CD4-positive, alpha-beta memory T cell (primary cell): ENCODE data around the gene OR2AG2. TPM values are rescaled to one million over a fixed set of nuclear protein-coding genes. Genes with fewer than 3 reads are reported as not detected.
A peak's percentile ranks its signal among the peaks of the same experiment; 100 is the strongest.

Experiments used
- CTCF ChIA-PET: fragments of 350-600 bp; sonication (Branson Sonifier 250); formaldehyde crosslinking; loops from one replicate; lab custom pipeline; 2021; ENCODE audit warnings: inconsistent platforms; ENCODE audit not compliant: partially characterized antibody; lab: Charles Lee
- POLR2A ChIA-PET: fragments of 350-600 bp; sonication (Branson Sonifier 250); formaldehyde crosslinking; loops from one replicate; lab custom pipeline; 2021; ENCODE audit not compliant: partially characterized antibody; lab: Charles Lee
- DNase-seq, 5 donors: peaks; one replicate each; pipeline versions ENCODE4 v3.0.0 to v3.0.0-alpha.2; 2020 to 2022; ENCODE audit warnings: mixed read lengths in 1 of 5
- H3K27ac ChIP-seq: one replicate; pipeline ENCODE4 v1.7.0; 2013; ENCODE audit warnings: low read depth, low read length
- H3K27me3 ChIP-seq: 2 replicates; pipeline ENCODE4 v1.7.0; 2013; ENCODE audit warnings: mild to moderate bottlenecking, low read length, moderate library complexity; ENCODE audit not compliant: insufficient read depth
- H3K36me3 ChIP-seq: 2 replicates; pipeline ENCODE4 v1.7.0; 2013; ENCODE audit warnings: mild to moderate bottlenecking, low read length, moderate library complexity; ENCODE audit not compliant: insufficient read depth
- H3K4me1 ChIP-seq: 2 replicates; pipeline ENCODE4 v1.7.0; 2013; ENCODE audit warnings: mild to moderate bottlenecking, low read length, moderate library complexity; ENCODE audit not compliant: insufficient read depth
- H3K4me3 ChIP-seq, 2 donors: one replicate each; pipeline ENCODE4 v1.7.0; 2013; ENCODE audit warnings: low read length in 2 of 2, mild to moderate bottlenecking in 1 of 2
- H3K9me3 ChIP-seq, 2 donors: one replicate each; pipeline ENCODE4 v1.7.0; 2013; ENCODE audit warnings: low read length in 2 of 2, control low read depth in 1 of 2; ENCODE audit not compliant: control insufficient read depth in 1 of 2
- H3K27ac Mint-ChIP-seq, 7 donors: one replicate each; pipeline ENCODE4 v1.8.0; 2020 to 2021; ENCODE audit warnings: mixed read lengths in 7 of 7, mild to moderate bottlenecking in 6 of 7, inconsistent platforms in 3 of 7, moderate library complexity in 3 of 7
- H3K27me3 Mint-ChIP-seq, 2 donors: one replicate each; pipeline ENCODE4 v1.8.0; 2020 to 2021; ENCODE audit warnings: mixed read lengths in 2 of 2
- H3K36me3 Mint-ChIP-seq, 2 donors: one replicate each; pipeline ENCODE4 v1.8.0; 2020 to 2021; ENCODE audit warnings: mixed read lengths in 2 of 2, inconsistent platforms in 1 of 2, mild to moderate bottlenecking in 1 of 2
- H3K4me1 Mint-ChIP-seq, 4 donors: one replicate each; pipeline ENCODE4 v1.8.0; 2020 to 2021; ENCODE audit warnings: mixed read lengths in 4 of 4, mild to moderate bottlenecking in 1 of 4
- H3K4me3 Mint-ChIP-seq, 8 donors: one replicate each; pipeline ENCODE4 v1.8.0; 2020 to 2021; ENCODE audit warnings: mixed read lengths in 8 of 8, mild to moderate bottlenecking in 7 of 8, moderate library complexity in 6 of 8, inconsistent platforms in 3 of 8
- H3K9me3 Mint-ChIP-seq, 8 donors: one replicate each; pipeline ENCODE4 v1.8.0; 2020 to 2021; ENCODE audit warnings: mixed read lengths in 8 of 8, mild to moderate bottlenecking in 5 of 8, inconsistent platforms in 3 of 8, moderate library complexity in 1 of 8
- intact Hi-C: fragments of 100-400 bp; cut with micrococcal nuclease; formaldehyde crosslinking; loops from one replicate; pipeline ENCODE4 v1.15.1; 2023
- polyA plus RNA-seq, 2 donors: library from polyadenylated mRNA; unstranded; fragments of 300-500 nt; fragmentation: Illumina TruSeq; gene quantifications; one replicate each; pipeline ENCODE4 v1.2.3, GENCODE V29; 2021
- total RNA-seq, 2 experiments: library from RNA; stranded (reverse); gene quantifications; one replicate each; pipeline ENCODE4 v1.2.3, GENCODE V29; 2021

The OR2AG2 gene
- total and polyA plus RNA-seq, 4 experiments from 2014 or later = not detected

DNA sequence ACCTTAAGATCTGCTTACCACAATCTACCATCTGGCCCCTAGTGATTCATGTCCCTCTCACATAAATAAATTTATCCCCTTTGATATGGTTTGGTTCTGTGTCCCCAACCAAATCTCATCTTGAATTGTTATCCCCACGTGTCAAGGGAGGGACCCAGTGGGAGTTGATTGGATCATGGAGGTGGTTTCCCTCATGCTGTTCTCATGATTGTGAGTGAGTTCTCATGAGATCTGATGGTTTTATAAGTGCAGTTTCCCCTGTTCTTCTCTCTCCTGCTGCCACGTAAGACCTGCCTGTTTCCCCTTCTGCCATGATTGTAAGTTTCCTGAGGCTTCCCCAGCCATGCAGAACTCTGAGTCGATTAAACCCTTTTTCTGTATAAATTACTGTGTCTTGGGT, 37.2 kb downstream of the OR2AG2 start:
- H3K9me3 Mint-ChIP-seq = peaks cover 0 to 2% (median 0%) of the 10 kb centered on the region in 8 donors
- Histone ChIP-seq H3K27me3 (no peaks in the 10 kb centered on the region), H3K27ac (peak overlapping the region; percentile 48), H3K9me3 (no peaks in the 10 kb centered on the region), H3K36me3 (no peaks in the 10 kb centered on the region), H3K4me1 (peaks cover 74% of the 10 kb centered on the region), H3K4me3 (no peak overlapping the region)
- no peaks in the 10 kb centered on the region for H3K27me3 Mint-ChIP-seq
- ChIA-PET CTCF (interaction anchor here (1.1 to 18.3 kb wide), 4 partner anchors 14 to 21 kb away, joined by 3 to 730 read pairs (median 28); no protein-coding TSS in a partner anchor), POLR2A (interaction anchor here (0.9 to 5.8 kb wide), 4 partner anchors 8 to 16 kb away, joined by 3 to 82 read pairs (median 8); no protein-coding TSS in a partner anchor)
- H3K27ac Mint-ChIP-seq = peak overlapping the region; percentile 74 to 88 (median 78)
- peak overlapping the region in 7 of 8 donors; percentile 17 to 77 (median 69) for H3K4me3 Mint-ChIP-seq
- H3K36me3 Mint-ChIP-seq = peaks cover 28 to 59% of the 10 kb centered on the region in 2 donors
- peaks cover 63 to 91% (median 74%) of the 10 kb centered on the region in 4 donors for H3K4me1 Mint-ChIP-seq
- peak in 1 of 5 donors; percentile 58 for DNase-seq
- intact Hi-C loops = loop anchor here (10.0 kb wide), 1 partner anchor 500 kb away; the partner anchor contains the start of genes CNGA4 and FHIP1B

DNA sequence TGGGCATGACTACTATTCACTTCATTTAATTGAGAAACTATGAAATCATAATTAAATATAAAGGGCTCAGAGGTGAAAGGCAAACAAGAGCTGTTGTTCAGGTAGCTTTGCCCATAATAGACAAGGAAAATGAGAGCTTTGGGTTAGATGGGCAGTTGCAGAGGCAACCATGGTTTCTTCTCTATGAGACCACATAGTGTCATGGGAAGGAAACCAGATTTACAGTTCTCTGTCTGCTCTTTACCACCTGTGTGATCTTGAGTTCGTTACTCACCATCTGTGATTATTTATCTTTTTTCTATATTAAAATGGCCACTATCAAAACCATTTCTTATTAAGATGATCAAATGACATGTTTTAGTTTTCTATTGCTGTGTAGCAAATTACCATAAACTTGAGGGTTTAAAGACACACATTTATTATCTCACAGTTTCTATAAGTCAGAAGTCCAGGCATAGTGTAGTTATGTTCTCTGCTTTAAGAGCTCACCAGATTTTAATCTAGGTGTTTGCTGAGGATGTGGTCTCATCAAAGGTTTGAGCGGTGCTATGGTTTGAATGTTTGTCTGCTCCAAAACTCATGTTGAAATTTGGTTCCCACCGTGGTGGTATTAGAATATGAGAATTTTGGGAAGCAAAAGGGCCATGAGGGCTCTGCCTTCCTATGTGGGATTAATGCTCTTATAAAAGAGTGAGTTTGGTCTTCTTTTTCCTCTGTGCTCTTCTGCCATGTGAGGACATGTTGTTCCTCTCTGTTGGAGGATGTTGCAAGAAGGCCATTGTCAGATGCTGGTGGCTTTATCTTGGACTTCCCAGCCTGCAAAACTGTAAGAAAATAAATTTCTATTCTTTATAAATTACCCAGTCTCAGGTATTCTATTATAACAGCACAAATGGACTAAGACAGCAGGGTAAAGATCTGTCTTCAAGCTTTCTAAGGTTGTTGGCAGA, 38.2 kb downstream of the OR2AG2 start:
- Histone ChIP-seq H3K36me3 (no peaks in the 10 kb centered on the region), H3K27me3 (no peaks in the 10 kb centered on the region), H3K4me3 (no peak overlapping the region), H3K27ac (peak overlapping the region; percentile 48), H3K9me3 (no peaks in the 10 kb centered on the region), H3K4me1 (peaks cover 74% of the 10 kb centered on the region)
- ChIA-PET CTCF (interaction anchor here (1.1 to 18.3 kb wide), 5 partner anchors 13 to 28 kb away, joined by 3 to 730 read pairs (median 6); no protein-coding TSS in a partner anchor), POLR2A (interaction anchor here (0.6 to 5.8 kb wide), 11 partner anchors 9 to 1043 kb away, joined by 3 to 82 read pairs (median 4); partner anchors contain the start of gene TPP1)
- Mint-ChIP-seq H3K9me3 (peaks cover 0 to 2% (median 0%) of the 10 kb centered on the region in 8 donors), H3K4me1 (peaks cover 59 to 93% (median 73%) of the 10 kb centered on the region in 4 donors), H3K36me3 (peaks cover 30 to 62% of the 10 kb centered on the region in 2 donors), H3K4me3 (peak overlapping the region; percentile 37 to 77 (median 70)), H3K27me3 (no peaks in the 10 kb centered on the region), H3K27ac (peak overlapping the region; percentile 75 to 90 (median 83))
- intact Hi-C loops = loop anchor here (1.0 to 10.0 kb wide), 3 partner anchors 10 to 499 kb away; partner anchors contain the start of genes CNGA4 and FHIP1B
- DNase-seq = peak; percentile 56 to 71 (median 62)

DNA sequence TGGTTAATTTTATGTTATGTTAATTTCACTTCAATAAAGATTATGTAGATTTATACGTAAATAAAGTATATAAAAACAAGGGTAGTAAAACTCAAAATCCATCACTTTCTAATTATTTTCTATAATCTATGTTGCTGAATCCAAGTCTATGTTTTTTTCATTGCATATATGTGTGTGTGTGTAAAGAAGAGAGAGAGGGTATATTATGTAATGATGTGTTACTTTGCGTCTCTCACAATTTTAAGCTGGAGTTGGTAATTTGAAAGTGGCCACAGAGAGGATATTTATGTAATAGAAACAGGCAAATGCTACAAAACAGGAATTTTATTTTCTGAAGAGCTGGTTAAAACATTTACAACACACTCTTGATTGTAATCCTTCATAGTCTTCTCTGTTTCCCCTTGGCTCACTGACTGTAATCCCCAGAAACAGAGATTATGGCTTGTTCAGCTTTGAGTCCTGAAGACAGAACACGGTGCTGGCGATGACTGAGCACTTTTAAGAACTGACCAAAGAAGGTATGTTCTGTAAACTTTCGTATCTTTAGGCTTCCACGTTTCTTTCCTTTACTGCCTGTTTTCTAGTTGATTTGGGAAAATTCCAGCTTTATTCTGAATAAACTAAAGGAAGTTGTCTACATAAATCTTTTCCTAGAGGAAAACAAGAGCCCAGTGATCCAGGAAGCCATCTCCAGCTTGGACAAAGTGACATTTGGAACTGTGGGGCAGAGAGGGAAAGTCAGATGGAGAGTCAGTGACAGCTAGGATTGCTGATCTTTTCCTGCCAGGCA, 43.6 kb downstream of the OR2AG2 start:
- Mint-ChIP-seq H3K36me3 (peaks cover 61% of the 10 kb centered on the region in 2 donors), H3K4me3 (peak overlapping the region in 4 of 8 donors; percentile 38 to 57 (median 43)), H3K27me3 (no peaks in the 10 kb centered on the region), H3K9me3 (peaks cover 0 to 14% (median 1%) of the 10 kb centered on the region in 8 donors), H3K27ac (peak overlapping the region; percentile 33 to 93 (median 74)), H3K4me1 (peaks cover 50 to 93% (median 71%) of the 10 kb centered on the region in 4 donors)
- ChIA-PET CTCF (interaction anchor here (0.6 to 5.2 kb wide), 8 partner anchors 10 to 289 kb away, joined by 3 to 37 read pairs (median 3); no protein-coding TSS in a partner anchor), POLR2A (interaction anchor here (0.6 to 3.0 kb wide), 6 partner anchors 8 to 27 kb away, joined by 3 to 12 read pairs (median 3); no protein-coding TSS in a partner anchor)
- Histone ChIP-seq H3K9me3 (no peaks in the 10 kb centered on the region), H3K27me3 (no peaks in the 10 kb centered on the region), H3K36me3 (no peaks in the 10 kb centered on the region), H3K4me1 (peaks cover 70% of the 10 kb centered on the region), H3K27ac (no peak overlapping the region), H3K4me3 (no peak overlapping the region)
- DNase-seq = no peak
- intact Hi-C loops = loop anchor here (2.0 kb wide), 1 partner anchor 15 kb away; no protein-coding TSS in a partner anchor

DNA sequence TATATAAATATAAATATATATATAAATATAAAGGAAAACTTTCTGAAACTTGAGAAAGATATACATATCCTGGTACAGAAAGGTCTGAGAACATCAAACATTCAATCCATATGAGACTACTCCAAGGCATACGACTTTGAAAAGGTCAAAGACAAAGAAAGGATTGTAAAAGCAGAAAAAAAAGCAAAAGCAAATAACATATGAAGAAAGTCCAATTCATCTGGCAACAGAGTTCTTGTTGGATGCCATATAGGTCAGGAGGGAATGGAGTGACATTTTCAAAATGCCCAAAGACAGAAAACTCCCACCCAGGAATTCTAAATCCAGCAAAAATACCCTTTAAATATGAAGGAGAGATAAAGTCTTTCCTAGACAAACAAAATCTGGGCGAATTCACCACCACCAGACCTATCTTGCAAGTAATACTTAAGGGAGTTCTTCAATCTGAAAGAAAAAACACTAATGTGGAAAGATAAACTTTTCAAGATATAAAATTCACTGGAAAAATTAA, 46.3 kb downstream of the OR2AG2 start:
- no peaks in the 10 kb centered on the region for H3K27me3 Mint-ChIP-seq
- DNase-seq = no peak
- peaks cover 66 to 98% (median 82%) of the 10 kb centered on the region in 4 donors for H3K4me1 Mint-ChIP-seq
- no peaks in the 10 kb centered on the region for H3K27me3 ChIP-seq
- peak overlapping the region in 5 of 7 donors; percentile 6 to 85 (median 67) for H3K27ac Mint-ChIP-seq
- peaks cover 10% of the 10 kb centered on the region for H3K36me3 ChIP-seq
- no peak overlapping the region for H3K27ac ChIP-seq
- peaks cover 0 to 16% (median 2%) of the 10 kb centered on the region in 8 donors for H3K9me3 Mint-ChIP-seq
- ChIA-PET POLR2A (interaction anchor here (1.7 kb wide), 1 partner anchor 8 kb away, joined by 6 read pairs; no protein-coding TSS in a partner anchor), CTCF (interaction anchor here (1.3 to 7.5 kb wide), 2 partner anchors 12 to 30 kb away, joined by 13 to 63 read pairs; no protein-coding TSS in a partner anchor)
- H3K36me3 Mint-ChIP-seq = peaks cover 81 to 82% of the 10 kb centered on the region in 2 donors
- peaks cover 89% of the 10 kb centered on the region for H3K4me1 ChIP-seq
- H3K4me3 Mint-ChIP-seq = peak overlapping the region in 6 of 8 donors; percentile 16 to 62 (median 48)
- intact Hi-C loops = no loop called here
- H3K4me3 ChIP-seq = no peak overlapping the region
- no peaks in the 10 kb centered on the region for H3K9me3 ChIP-seq

GRCh38 chr11:6724013-6724412, 47.8 kb downstream of the OR2AG2 start:
- Mint-ChIP-seq H3K4me3 (peak overlapping the region in 4 of 8 donors; percentile 18 to 75 (median 40)), H3K4me1 (peaks cover 73 to 100% (median 88%) of the 10 kb centered on the region in 4 donors), H3K36me3 (peaks cover 85 to 90% of the 10 kb centered on the region in 2 donors), H3K27ac (peak overlapping the region in 6 of 7 donors; percentile 8 to 95 (median 66)), H3K27me3 (no peaks in the 10 kb centered on the region), H3K9me3 (peaks cover 0 to 16% (median 4%) of the 10 kb centered on the region in 8 donors)
- DNase-seq = no peak
- intact Hi-C loops = no loop called here
- no peaks in the 10 kb centered on the region for H3K27me3 ChIP-seq
- H3K27ac ChIP-seq = no peak overlapping the region
- POLR2A ChIA-PET = interaction anchor here (0.8 to 1.7 kb wide), 2 partner anchors 9 to 18 kb away, joined by 3 to 6 read pairs; no protein-coding TSS in a partner anchor
- H3K4me3 ChIP-seq = no peak overlapping the region
- CTCF ChIA-PET = interaction anchor here (0.7 to 7.5 kb wide), 7 partner anchors 11 to 32 kb away, joined by 3 to 63 read pairs (median 4); no protein-coding TSS in a partner anchor
- peaks cover 18% of the 10 kb centered on the region for H3K36me3 ChIP-seq
- H3K4me1 ChIP-seq = peaks cover 96% of the 10 kb centered on the region
- no peaks in the 10 kb centered on the region for H3K9me3 ChIP-seq

- peaks cover 76 to 81% of the 10 kb centered on the region in 2 donors for H3K36me3 Mint-ChIP-seq
- no peak overlapping the region for H3K4me3 ChIP-seq
- peak overlapping the region; percentile 68 to 93 (median 72) for H3K27ac Mint-ChIP-seq
- H3K9me3 Mint-ChIP-seq = peaks cover 0 to 17% (median 2%) of the 10 kb centered on the region in 8 donors
- peaks cover 62 to 94% (median 82%) of the 10 kb centered on the region in 4 donors for H3K4me1 Mint-ChIP-seq
- no peaks in the 10 kb centered on the region for H3K9me3 ChIP-seq
- ChIA-PET POLR2A (interaction anchor here (0.9 to 3.5 kb wide), 5 partner anchors 12 to 110 kb away, joined by 3 to 16 read pairs (median 5); partner anchors contain the start of gene TAF10), CTCF (interaction anchor here (1.0 to 7.5 kb wide), 8 partner anchors 8 to 37 kb away, joined by 3 to 63 read pairs (median 6); no protein-coding TSS in a partner anchor)
- H3K4me3 Mint-ChIP-seq = peak overlapping the region in 7 of 8 donors; percentile 39 to 84 (median 59)
- no peak for DNase-seq
- H3K27me3 ChIP-seq = no peaks in the 10 kb centered on the region
- peaks cover 18% of the 10 kb centered on the region for H3K36me3 ChIP-seq
- H3K4me1 ChIP-seq = peaks cover 90% of the 10 kb centered on the region
- intact Hi-C loops = no loop called here
- H3K27ac ChIP-seq = peak overlapping the region; percentile 10
- no peaks in the 10 kb centered on the region for H3K27me3 Mint-ChIP-seq
Observed at GRCh38 chr11:6721343-6721742, 50.4 kb downstream of the OR2AG2 start.
